Bronchial epithelial cell (primary cell): Measurements from ENCODE around the gene BCAS3. TPM values are rescaled to one million over a fixed set of nuclear protein-coding genes. Genes with fewer than 3 reads are reported as not detected.

ENCODE experiments used
- DNase-seq: peaks from one replicate; pipeline ENCODE4 v3.0.0-alpha.2; 2010; ENCODE audit warnings: low read depth
- FAIRE-seq: peaks from 2 replicates; lab custom pipeline; 2011; peaks lifted over from hg19 to GRCh38; lab: Jason Lieb, UNC
- H3K27me3 ChIP-seq: 2 replicates; pipeline ENCODE4 v1.5.1; 2011; ENCODE audit warnings: low read length; ENCODE audit not compliant: control insufficient read depth, insufficient read depth
- H3K36me3 ChIP-seq: 2 replicates; pipeline ENCODE4 v1.5.1; 2011; ENCODE audit warnings: low read length; ENCODE audit not compliant: control insufficient read depth, insufficient read depth
- H3K4me3 ChIP-seq: 2 replicates; pipeline ENCODE4 v1.5.1; 2011; ENCODE audit warnings: mild to moderate bottlenecking, low read depth, low read length, control low read depth
- total RNA-seq: library from RNA; depleted of rRNA; stranded (reverse); fragments of >200 nt; gene quantifications from 2 replicates; pipeline ENCODE4 v1.2.1, GENCODE V29; 2014
- TF ChIP-seq, protein P1 (sequence below): IDR thresholded peaks from 2 replicates; pipeline ENCODE4 v1.5.1; 2011; ENCODE audit warnings: mild to moderate bottlenecking, moderate library complexity, low read length, control low read depth, inconsistent platforms; ENCODE audit not compliant: insufficient read depth, severe bottlenecking

The BCAS3 gene
- total RNA-seq, 1 donor from 2014 or later: 10.3 TPM

DNA sequence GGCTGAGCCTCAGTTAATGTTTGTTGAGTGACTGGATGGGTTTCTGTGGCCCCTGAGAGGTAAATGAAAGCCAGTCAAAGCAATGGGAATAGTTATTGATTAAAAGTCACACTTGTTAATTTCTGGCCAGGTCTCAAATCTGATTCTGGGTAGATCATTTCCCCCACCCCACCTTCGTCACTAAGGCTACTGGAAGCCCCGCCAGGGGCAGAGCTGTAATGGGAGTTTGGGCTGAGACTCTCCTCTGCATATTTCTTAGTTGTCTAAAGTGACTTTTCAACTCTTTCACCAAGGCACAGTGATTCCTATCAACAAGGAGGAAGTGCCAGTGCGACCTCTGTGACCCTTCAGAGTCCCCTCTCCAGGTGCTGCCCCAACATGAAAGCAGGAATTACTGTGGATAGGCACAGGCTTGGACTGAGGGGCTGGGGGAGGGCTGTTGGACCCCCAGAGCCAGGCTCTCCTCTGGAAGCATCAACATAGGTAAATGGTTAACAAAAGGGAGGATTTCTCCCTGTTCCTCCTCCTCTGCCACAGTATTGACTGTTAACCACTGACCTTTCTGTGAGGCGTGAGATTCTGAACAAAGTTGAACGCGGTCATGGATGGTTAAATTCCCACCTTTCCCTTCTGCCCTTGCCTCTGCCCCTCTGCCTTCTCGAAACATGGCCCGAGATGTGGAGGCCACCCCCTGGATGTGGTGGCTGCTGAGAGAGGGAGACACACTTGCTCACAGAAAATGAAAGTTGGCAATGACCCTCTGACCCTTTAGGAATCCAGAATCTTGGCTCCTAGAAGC is 701.2 kb downstream of the BCAS3 start:
- DNase-seq (no peak), FAIRE-seq (peak; percentile 32)
- Histone ChIP-seq H3K36me3 (no peaks in the 10 kb centered on the region), H3K4me3 (no peak overlapping the region), H3K27me3 (no peaks in the 10 kb centered on the region)
- TF ChIP-seq, protein P1, sequence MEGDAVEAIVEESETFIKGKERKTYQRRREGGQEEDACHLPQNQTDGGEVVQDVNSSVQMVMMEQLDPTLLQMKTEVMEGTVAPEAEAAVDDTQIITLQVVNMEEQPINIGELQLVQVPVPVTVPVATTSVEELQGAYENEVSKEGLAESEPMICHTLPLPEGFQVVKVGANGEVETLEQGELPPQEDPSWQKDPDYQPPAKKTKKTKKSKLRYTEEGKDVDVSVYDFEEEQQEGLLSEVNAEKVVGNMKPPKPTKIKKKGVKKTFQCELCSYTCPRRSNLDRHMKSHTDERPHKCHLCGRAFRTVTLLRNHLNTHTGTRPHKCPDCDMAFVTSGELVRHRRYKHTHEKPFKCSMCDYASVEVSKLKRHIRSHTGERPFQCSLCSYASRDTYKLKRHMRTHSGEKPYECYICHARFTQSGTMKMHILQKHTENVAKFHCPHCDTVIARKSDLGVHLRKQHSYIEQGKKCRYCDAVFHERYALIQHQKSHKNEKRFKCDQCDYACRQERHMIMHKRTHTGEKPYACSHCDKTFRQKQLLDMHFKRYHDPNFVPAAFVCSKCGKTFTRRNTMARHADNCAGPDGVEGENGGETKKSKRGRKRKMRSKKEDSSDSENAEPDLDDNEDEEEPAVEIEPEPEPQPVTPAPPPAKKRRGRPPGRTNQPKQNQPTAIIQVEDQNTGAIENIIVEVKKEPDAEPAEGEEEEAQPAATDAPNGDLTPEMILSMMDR: no peak

GRCh38 chr17:61379457-61380216 is 702.0 kb downstream of the BCAS3 start:
- H3K4me3 ChIP-seq: no peak overlapping the region
- TF ChIP-seq, protein P1: no peak
- FAIRE-seq: peak; percentile 94
- H3K27me3 ChIP-seq: no peaks in the 10 kb centered on the region
- H3K36me3 ChIP-seq: no peaks in the 10 kb centered on the region
- DNase-seq: no peak

DNA sequence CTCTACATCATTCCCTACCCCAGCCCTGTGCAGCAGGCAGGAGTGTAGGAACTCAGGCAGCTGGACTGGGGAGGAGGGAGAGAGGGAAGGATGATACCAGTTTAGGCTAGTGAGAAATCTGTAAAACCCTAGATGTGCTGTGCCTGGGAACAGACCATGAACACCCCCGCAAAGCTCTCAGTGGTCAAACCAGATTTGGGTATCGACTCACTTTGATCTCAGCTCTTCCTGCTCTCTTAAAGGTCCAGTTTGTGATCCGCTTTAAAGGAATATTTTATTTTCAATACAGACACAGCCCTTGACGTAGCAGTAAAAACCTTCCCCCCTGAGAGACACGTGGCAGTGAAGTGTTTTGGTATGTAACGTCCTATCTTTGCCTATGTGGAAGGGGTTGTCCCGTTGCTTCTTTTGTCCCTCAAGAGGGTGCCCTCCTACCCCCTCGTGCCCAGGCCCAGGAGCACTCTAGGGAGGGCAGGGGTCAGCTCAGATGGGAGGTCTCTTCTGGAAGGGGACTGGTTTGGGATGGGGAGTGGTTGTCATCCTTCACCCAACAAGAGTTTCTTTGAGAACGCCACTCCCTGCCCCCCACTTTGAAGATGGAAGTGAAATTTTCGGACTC is 702.7 kb downstream of the BCAS3 start:
- Histone ChIP-seq H3K27me3 (no peaks in the 10 kb centered on the region), H3K36me3 (no peaks in the 10 kb centered on the region), H3K4me3 (no peak overlapping the region)
- FAIRE-seq (no peak), DNase-seq (no peak)
- TF ChIP-seq, protein P1: no peak

DNA sequence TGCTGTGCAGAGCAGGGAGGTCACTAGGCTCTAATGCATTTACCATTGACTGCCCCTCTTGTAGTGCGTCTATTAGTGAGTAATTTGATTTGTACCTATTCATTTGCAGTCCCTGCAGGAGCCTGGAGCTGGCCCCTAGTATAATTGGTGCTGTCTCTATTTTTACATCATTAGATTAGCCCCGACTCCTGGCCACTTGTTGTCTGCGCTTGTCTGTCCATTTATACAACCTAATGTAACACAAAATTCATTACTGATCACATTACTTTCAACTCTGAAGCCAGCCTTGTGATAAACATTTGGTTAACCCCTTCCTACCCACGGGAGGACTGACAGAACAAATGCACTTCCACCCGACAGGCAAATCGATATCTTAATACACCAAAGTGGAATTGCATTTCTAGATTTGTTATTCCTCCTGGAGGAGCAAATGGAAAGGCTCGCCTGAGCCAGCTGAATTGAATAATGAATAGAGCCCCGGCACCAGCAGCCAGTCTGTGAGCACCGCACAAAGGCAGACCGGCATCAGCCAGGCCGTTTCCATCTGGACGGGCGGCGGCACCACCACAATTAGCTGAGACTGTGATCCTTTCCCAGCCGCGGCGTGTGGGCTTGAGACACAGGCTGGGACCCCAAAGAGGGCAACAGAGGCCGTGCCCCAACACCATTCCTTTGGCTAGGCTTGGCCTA is 703.3 kb downstream of the BCAS3 start:
- FAIRE-seq: no peak
- H3K27me3 ChIP-seq: no peaks in the 10 kb centered on the region
- no peaks in the 10 kb centered on the region for H3K36me3 ChIP-seq
- no peak overlapping the region for H3K4me3 ChIP-seq
- no peak for DNase-seq
- TF ChIP-seq, protein P1: no peak

DNA sequence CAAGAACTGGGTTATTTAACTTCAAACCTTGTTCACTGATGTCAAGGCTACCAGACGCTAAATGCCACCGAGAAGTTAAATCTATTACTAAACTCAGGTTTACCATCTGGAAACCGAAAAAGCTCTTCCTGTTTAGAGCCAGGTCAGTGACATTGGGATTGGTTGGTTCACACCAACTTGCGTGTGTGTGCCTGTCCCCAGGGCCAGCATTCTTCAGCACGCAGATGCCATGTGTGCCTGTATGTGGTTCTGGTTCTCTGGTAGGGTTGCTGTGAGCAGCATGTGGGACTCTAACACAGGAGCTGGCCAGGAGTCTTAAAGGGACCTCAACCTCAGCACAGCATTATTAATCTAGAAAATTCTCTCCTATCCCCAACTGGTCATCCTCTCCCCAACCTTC is 703.9 kb downstream of the BCAS3 start:
- FAIRE-seq (peak; percentile 32), DNase-seq (no peak)
- no peaks in the 10 kb centered on the region for H3K36me3 ChIP-seq
- H3K4me3 ChIP-seq: no peak overlapping the region
- H3K27me3 ChIP-seq: no peaks in the 10 kb centered on the region
- TF ChIP-seq, protein P1: no peak
